Measurements from ENCODE around the gene RAB8A.

- no peak for TF ChIP-seq CTCF (IDR thresholded peaks at IDR 0.05 in 4 of 5, conservative IDR thresholded peaks at IDR 0.05 in 1 of 5)
- TF ChIP-seq POLR2A (IDR thresholded peaks at IDR 0.05): no peak
Observed at GRCh38 chr19:16096280-16096855, 15.3 kb upstream of the RAB8A start.
